Measurements from ENCODE around the gene PTCRA. TPM values are rescaled to one million over a fixed set of nuclear protein-coding genes. Genes with fewer than 3 reads are reported as not detected.
A peak's percentile ranks its signal among the peaks of the same experiment; 100 is the strongest.
"Not testable (repeated sequence)": the region's sequence is repeated elsewhere in the genome, so short reads cannot be mapped to it uniquely, and the experiment has no call there.

The PTCRA gene
- total RNA-seq, 4 donors from 2014 or later = 0.72 TPM; not detected in 3

GRCh38 chr6:42947950-42948349 lies 32.1 kb downstream of the PTCRA start:
- no peak for ATAC-seq (ENCODE audit: low FRiP score)
- DNase-seq (ENCODE audit: low spot score) = no peak
- TF ChIP-seq CTCF (IDR thresholded peaks at IDR 0.05) = no peak

- DNase-seq (ENCODE audit: low spot score) = no peak
- no peak for ATAC-seq (ENCODE audit: low FRiP score)
- no peak for TF ChIP-seq CTCF (IDR thresholded peaks at IDR 0.05)
Measured at GRCh38 chr6:42952389-42952788, 36.5 kb downstream of the PTCRA start.

- not testable (repeated sequence) for DNase-seq (ENCODE audit: low spot score); ATAC-seq (ENCODE audit: low FRiP score)
Measured at GRCh38 chr6:42954405-42954804, 38.6 kb downstream of the PTCRA start.

GRCh38 chr6:42958125-42958524 lies 42.3 kb downstream of the PTCRA start:
- ATAC-seq (ENCODE audit: low FRiP score) = no peak
- DNase-seq (ENCODE audit: low spot score) = no peak
- TF ChIP-seq CTCF (IDR thresholded peaks at IDR 0.05) = no peak

GRCh38 chr6:42959917-42960242 lies 44.0 kb downstream of the PTCRA start:
- no peak for ATAC-seq (ENCODE audit: low FRiP score)
- DNase-seq (ENCODE audit: low spot score) = no peak
- no peak for TF ChIP-seq CTCF (IDR thresholded peaks at IDR 0.05)

GRCh38 chr6:42960243-42961019 lies 44.6 kb downstream of the PTCRA start, which contains the start of gene GNMT:
Gene GNMT (plus strand): TSS chr6:42960754. CDS start chr6:42960768, 14 bp downstream.
- ATAC-seq (ENCODE audit: low FRiP score) = peak; percentile 89
- DNase-seq (ENCODE audit: low spot score) = no peak
- TF ChIP-seq CTCF (IDR thresholded peaks at IDR 0.05) = no peak

GRCh38 chr6:42961020-42961470 lies 45.2 kb downstream of the PTCRA start:
- TF ChIP-seq CTCF (IDR thresholded peaks at IDR 0.05) = no peak
- ATAC-seq (ENCODE audit: low FRiP score) (peak; percentile 6), DNase-seq (ENCODE audit: low spot score) (no peak)
